Activated gamma-delta T cell treated with anti-CD3 and anti-CD28 coated beads, Interleukin-2, amount 50 U/mL, for 16 hours (primary cell): ENCODE measurements around the gene SDSL.

Experiments
- DNase-seq: peaks from one replicate; pipeline ENCODE4 v3.0.0-alpha.2; 2020; ENCODE audit warnings: low read depth

Gene SDSL

GRCh38 chr12:113468365-113469223 lies 46.4 kb downstream of the SDSL start:
- DNase-seq, result no peak

- DNase-seq, result no peak
These were observed 47.2 kb downstream of the SDSL start for GRCh38 chr12:113469224-113469948.

DNA sequence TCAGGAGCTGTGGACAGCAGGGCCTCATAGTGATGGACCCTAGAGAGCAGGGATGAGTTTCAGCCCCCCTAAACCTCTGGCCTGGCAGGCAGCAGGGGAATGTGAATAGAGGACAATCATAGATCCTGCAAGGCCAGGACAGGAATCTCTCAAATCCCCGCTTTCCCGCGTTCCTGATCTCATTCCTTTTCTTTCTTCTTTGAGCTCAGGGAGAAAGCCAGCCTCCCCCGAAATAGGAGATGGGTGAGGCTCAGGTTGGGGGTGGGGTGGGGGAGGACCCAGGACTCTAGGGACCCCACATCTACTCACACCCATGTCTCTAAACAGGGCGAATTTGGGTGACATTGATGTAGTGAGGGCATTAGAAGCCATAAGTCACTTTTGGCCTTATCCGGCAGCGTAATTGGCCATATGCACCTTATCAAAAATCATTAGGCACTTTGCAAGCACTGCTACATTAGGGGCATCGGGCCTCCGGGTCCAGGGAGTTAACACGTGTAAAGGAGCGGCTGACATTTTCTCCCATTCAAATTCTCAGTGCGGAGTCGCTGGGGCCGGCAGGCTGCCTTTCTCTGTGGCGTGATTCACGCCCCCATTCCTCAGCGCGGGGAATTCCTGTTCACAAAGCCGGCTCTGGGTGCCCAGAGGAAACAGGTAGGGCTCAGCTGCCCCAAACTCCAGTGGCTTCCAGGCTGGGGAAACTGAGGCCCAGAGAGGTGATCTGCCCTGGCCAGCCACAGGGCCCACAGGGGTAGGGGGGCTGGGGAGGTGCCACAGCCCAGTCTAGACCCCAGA lies 48.0 kb downstream of the SDSL start:
- no peak for DNase-seq

- no peak for DNase-seq
These were observed 48.9 kb downstream of the SDSL start for GRCh38 chr12:113470871-113471618.

GRCh38 chr12:113471619-113472171 lies 49.5 kb downstream of the SDSL start, which contains the start of gene LHX5:
LHX5 (minus strand) TSS chr12:113471871; CDS start chr12:113471498, 373 bp downstream.
- DNase-seq, result no peak

GRCh38 chr12:113472191-113473121 lies 50.3 kb downstream of the SDSL start:
- DNase-seq, result no peak

DNA sequence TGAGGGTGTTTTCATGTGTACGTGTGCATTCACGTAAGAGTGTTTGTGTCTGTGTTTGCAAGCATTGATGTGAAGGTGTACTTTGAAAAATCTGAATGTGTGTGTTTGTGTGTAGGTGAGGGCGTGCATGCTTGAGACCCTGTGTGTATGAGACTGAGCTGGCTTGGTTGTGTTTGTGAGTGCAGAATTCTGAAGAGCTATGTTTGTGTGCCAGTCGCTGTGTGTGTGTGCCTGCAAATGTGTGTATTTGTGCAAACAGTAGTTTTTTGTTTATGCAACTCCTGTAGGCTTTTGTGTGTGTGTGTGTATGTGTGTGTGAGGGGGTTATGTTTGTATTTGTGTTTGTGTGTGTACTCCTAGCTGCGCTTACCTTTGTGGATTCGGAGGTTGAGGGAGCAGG lies 51.2 kb downstream of the SDSL start:
- no peak for DNase-seq

- no peak for DNase-seq
These were observed 51.8 kb downstream of the SDSL start for GRCh38 chr12:113473942-113474341.

GRCh38 chr12:113474635-113475436 lies 52.7 kb downstream of the SDSL start:
- no peak for DNase-seq

DNA sequence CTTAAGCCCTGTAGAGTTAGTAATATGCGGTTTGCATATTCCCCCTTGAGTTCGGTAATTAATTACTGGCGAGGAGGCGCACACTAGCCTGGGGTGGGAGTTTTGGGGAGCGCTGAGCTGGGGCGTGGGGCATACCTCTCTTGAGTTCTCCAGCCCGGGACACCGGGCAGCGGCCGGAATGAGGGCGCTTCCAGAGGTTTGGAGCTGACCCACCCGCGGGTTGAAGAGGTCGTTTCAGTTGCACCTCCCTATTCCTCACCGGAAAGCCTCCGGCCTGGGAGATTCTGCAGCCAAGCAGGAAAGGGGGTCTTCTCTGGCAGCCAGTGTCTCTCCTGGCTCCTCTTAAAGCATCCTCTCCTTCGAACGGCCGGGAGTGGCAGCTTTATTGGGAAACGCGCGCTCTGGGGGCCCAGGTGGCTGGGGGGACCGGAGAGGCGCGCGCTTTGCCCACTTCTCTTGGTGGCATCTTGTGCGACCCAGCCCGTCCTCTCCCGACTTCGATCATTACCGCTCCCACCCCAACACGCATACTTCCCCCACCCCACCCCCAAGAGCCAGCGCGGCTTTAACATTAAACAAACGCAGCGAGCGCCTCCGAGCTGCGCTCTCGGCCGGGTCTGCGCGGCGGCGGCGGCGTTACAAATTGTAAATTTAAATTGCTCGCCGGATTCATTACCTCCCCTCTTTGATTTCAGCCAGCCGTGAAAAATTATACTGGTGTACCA lies 53.4 kb downstream of the SDSL start:
- DNase-seq, result no peak

DNA sequence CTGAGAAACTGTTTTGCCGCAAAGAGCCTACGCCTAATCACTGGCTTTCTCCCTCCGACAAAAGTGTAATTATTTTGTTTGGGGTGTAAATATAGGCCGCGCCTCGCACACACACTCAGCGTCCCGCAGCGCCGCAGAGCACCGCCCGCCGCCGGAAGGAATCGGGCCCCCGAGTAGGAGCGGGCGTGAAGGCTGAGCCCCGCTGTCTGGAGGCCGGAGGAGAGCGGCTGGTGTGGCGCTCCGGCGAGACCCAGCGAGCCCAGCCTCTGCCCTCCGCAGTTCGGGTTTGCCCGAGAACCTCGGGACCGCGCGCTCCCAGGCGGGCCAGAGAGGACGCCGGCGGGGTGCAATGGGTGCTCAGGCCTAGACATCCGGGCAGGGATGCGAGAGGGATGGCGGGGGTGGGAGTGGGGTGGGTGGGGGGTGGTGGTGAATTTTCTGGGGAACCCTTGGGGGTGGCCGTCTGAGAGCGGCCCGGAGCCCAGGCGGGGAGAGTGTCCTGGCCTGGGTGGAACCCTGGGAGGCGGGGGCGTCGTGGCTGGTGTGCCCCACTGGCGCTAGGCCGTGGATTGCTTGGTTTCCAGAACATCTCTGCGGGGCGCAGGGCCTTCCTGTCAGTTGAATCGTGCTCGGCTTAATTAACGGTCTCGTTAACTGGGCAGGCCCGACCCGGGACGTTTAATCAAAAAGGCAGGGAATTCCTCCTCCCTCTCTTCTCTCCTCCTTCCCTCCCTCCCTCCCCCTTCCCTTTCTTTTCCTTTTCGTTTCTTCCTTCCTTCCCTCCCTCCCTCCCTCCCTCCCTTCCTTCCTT lies 54.2 kb downstream of the SDSL start:
- DNase-seq, result no peak

DNA sequence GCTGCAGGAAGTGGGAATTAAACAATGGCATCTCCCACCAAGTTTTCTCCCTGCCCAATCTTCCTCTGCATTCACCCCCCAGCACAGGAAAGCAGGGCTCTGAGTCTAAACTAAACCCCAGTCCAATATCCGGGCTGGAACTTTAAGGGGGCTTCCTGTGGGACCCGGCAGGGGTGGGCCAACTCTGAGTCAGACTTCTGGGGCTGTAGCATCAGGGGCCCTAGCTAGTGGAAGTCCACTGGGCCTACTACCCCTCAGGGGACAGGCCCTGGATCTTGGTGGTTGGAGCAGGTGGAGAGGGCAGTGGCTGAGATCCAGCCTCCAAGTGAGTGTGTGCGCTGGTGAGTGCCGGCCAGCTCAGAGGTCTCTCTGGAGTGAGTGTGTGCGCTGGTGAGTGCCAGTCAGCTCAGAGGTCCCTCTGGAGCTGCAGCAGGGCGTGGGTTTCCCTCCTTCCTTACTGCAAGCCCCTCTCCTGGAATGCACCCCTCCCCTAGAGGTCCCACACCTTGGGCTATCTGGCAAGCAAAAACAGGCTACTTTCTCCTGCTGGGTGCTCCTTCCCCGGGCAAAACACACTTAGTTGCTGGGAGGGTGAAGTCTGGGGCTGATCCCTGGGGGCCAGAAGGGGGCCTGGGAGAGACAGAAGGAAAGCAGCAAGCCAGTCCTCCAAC lies 55.1 kb downstream of the SDSL start:
- DNase-seq, result no peak

DNA sequence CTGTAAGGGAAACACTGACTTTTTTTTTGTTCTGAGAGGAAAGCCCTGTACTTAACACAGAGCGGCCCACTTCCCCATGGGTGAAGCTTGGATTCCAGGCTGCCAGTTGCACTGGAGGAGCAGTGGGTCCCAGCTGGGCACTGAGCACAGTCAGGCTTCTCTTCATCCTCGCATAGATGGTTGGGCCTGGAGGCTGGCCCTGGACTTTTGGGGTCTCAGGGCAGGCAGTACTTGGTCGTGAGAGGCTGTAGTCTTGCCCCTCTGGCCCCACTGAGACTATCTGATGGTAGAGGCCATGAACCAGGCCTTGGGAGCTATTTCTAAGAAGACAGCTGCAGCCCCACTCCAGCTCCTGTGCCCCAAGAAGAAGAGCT lies 55.6 kb downstream of the SDSL start:
- no peak for DNase-seq

DNA sequence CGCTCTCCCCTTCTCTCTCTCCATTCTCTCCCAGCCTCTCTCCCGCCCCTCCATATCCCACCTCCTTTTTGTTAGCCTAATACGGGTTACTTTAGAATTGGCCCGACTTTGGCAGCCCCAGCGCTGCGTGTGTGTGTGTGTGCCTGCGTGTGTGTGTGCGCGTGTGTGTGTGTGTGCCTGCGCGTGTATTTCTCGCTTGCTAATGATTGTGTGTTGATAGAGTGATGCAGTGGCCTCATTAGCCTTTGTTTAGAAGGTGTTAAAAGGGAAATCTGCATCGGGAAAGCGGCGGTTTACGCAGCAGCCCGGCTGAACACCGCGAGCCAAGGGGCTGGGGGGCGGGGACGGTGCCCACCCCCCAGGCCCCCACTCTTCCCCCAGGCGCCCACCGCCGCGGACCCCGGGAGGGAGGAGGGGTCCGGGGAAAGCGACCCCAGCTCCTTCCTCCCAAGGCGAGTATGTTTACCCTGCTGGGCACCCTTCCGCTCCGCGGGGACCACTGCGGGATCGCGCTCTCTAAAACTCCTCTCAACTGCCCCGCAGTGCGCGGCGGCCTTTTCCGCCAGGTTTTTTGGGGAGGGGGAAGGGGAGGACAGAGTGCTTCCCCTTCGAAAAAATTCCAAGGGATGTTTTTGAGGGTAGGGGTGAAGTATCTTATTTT lies 56.3 kb downstream of the SDSL start:
- no peak for DNase-seq

DNA sequence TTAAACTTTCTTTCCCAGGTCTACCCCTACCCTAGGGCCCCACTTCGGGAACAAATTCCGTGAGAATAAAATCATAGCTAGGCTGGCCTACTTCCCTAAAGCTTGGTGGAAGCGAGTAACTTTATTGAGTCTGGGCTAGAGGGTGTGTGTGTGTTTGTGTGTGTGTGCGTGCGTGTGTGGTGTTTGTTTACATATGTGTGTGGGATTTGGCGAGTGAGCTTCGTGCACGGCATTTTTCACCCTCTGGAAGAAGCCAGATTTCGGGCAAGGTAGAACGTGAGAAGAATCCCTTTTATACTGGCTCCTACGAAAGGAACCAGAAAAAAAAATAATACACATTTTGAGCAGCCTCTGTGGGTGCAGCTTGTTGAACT lies 57.0 kb downstream of the SDSL start:
- DNase-seq, result no peak

DNA sequence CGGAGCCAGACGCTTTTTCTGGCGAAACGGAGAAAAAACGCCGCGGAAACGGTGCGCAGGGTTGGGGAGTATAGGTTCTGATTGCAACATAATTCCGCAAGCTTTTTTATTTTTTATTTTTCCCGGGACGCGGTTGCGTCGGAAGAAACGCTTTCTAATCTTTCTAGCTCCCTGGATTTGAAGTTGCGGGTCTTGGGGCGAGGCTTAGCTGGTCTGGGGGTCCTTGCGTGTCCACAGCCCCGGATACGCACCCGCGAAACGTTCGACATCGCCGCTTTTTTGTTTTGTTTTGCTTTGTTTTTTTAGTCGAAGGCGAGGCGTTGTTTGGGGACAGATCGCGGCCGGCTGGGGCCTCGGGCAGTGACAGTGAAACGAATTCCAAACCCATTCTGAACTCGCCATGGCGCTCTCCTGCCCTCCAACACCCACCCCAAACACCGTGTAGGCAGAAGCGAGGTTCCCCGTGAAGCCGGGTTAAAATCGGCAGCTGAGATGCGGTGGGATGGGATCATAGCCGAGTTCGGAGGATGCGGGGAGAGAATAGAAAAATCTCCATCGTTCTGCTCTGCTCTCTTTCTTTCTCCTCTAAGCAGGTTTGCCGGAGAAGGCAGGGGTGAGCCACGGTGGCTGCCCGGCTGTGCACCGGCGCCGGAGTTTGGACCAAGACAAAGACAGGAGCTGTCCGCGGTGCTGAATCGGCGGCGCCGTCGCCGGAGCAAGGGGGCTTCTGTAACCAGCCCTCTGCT lies 57.6 kb downstream of the SDSL start:
- DNase-seq, result no peak
